HG03520 (cell line): ENCODE measurements around the gene EDEM1.
"Not testable (repeated sequence)": the region's sequence is repeated elsewhere in the genome, so short reads cannot be mapped to it uniquely, and the experiment has no call there.

Source experiments
- ATAC-seq: cut with Tn5 transposase; IDR thresholded peaks from one replicate; pipeline ENCODE4 v1.9.1; 2021; ENCODE audit warnings: mild to moderate bottlenecking, moderate library complexity; ENCODE audit not compliant: unreplicated experiment

EDEM1 gene

DNA sequence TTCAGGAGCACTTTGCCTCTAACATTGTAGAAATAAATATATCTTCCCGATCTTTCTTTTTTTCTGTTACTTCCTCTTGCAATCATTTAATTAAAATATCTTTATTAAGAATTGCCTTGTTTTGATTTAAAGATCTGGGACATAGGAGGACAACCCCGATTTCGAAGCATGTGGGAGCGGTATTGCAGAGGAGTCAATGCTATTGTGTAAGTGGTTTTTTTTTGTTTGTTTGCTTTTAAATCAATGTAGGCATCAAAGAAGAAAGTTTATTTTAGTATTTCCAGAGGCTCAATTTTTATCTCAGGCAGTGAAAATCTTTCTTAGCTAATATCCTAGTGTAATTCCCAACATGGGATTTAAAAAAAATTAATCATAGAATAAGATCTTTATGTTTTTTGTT lies 15.5 kb upstream of the EDEM1 start:
- no peak for ATAC-seq

DNA sequence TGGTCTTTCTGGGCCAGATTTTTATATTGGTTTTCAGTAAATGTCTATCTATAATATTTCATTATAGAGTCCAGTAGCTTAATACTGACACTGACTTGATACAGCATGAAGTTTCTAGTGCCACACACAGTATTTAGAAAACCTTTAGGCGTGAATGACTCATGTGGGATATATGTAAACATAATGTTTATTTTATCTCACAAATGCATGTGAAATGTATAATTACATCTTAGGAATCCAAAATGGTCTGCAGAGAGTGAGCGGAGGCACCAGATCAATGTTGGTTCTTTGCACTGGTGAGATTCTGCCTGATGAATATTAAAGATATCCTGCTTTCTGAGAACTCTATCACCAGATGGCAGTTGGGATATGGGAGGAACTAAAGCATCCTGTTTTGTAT lies 8.5 kb upstream of the EDEM1 start:
- ATAC-seq: not testable (repeated sequence)

DNA sequence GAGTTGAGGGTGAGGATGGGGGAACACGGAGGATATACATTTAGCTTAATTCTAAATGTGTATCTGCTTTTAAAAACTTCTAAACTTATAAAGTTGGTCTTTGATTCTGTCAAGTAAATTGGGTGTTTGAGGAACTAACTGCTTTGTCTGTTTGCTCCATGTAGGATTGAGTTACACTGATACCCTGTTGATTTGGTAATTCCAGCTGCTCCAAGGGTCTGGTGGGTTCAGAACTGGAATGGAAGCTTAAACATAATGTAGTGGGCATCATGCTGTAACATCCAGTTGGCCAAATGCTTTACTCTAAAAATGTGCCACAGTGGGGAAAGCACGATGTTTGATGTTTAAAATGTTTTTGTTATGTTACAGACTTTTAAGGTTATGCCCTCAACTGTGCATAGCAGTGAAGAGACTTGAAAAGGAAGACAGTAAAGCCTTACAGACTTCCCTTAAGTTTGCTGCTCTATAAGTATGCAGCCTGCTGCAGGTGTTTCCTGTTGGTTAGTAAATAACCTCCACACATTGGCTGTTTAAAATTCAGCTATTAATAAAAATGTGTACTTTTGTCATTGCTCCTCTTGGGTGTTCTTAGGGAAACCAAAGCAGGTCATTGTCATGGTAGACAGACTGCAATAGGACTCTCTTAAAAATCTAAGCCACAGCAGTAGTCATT lies 5.9 kb upstream of the EDEM1 start:
- peak; percentile 62 for ATAC-seq

DNA sequence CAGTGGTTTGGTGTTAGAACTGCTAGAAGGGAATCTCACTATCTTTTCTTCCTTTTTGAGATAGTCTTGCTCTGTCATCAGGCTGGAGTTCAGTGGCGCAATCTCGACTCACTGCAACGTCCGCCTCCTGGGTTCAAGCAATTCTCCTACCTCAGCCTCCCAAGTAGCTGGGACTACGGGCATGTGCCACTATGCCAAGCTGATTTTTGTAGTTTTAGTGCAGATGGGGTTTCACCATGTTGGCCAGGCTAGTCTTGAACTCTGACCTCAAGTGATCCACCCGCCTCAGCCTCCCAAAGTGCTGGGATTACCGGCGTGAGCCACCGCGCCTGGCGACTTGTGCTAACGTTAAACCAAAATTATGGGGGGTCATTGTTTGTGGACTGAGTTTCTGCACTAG lies 3.8 kb upstream of the EDEM1 start:
- not testable (repeated sequence) for ATAC-seq

DNA sequence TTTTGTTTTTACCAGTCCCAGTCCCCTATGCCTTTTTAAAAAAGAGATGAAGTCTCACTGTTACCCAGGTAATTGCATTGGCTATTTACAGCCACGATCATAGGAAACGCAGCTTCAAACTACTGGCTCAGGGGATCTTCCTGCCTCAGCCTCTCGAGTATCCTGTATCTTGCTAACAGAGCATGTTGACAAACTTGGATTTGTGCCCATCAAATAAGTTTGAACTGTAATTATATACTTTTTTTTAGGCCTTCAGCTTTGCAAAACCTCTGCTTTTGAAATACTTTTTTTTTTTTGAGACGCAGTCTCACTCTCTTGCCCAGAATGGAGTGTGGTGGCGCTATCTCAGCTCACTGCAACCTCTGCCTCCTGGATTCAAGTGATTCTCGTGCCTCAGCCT lies 3.0 kb upstream of the EDEM1 start:
- no peak for ATAC-seq

DNA sequence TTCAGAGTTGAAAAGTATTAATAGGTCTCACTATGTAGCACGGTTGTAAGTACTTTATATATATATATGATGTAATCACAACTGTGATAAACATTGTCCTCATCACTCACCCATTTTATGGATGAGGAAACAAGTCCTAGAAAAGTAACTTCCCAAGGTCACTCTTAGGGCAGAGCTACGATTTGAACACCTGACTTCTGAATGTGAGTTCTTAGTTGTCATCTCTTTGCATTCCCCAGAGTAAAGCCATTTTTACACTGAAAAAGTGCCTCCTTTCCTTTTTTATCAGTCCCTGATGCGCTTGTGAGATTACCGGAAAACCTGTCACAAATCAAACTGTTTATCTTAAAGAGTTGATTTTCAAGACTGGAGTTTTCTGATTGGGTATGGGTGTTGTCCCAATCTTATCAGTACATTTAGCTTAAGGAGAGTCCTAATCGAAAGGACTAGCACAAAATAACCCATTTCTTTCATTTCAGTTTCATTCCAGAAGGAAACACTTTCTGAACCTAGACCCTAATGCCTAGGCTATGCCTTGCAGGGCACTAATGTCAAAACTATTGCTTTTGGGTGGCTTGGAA lies 2.3 kb upstream of the EDEM1 start:
- no peak for ATAC-seq

DNA sequence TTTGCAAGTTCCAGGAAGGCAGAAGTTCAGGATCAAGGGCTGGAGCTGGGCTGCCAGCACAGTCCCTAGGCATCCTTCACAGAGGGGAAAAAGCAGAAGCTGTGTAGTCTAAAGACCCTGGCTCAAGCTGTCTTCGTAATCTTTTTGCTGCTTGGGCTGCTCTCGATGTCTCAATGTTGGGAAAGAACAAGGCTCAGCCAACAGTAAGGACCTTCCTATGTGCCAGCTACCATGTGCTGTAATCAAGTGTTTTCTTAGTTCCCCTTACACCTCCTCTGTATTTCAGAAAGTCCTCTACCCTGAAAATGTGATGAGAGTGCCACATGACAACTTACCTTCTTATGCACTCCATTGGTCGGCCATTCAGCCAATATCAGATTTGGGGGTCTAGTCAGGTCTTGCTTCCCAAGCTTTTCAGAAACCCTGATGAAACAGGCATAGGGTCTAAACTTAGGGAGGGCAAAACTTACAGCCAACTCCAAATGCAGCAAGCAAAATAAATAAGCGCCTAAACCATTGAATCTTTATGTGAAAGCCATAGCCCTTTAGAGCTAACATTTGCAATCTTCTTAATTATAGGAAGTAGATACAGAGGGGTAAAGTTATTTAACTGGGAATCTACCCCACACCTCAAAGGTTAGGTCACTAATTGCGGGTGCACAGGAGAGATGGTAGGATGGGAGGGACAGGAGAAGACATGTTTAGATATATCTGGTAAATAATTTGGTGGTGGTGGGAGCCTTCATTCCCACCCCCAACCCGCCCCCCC lies 1.2 kb upstream of the EDEM1 start:
- ATAC-seq: peak; percentile 10

DNA sequence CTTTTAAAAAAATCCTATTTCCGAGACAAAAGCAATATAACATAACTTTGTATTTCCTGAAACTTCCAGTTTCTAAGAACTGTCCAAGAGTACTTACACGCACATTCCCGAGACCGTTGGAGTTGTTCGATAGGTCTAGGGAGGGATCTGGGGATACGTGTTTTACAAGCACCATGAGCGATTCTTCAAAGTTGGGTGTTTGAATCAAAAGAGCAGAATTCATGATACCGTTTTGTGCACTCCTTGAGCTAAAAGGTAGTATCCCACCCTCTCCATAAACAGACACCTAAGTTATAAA lies 700 bp upstream of the EDEM1 start:
- ATAC-seq: no peak

DNA sequence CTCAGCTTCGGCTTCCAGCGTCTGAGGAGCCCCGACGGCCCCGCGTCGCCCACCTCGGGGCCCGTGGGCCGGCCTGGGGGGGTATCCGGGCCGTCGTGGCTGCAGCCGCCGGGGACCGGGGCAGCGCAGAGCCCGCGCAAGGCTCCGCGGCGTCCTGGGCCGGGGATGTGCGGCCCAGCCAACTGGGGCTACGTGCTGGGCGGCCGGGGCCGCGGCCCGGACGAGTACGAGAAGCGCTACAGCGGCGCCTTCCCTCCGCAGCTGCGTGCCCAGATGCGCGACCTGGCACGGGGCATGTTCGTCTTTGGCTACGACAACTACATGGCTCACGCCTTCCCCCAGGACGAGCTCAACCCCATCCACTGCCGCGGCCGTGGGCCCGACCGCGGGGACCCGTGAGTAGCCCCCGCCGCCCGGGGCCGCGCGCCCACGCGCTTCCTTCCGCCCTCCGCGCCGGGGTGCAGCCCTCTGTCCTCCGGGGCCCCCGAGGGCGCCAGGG lies 462 bp downstream of the EDEM1 start:
- ATAC-seq: peak; percentile 12

DNA sequence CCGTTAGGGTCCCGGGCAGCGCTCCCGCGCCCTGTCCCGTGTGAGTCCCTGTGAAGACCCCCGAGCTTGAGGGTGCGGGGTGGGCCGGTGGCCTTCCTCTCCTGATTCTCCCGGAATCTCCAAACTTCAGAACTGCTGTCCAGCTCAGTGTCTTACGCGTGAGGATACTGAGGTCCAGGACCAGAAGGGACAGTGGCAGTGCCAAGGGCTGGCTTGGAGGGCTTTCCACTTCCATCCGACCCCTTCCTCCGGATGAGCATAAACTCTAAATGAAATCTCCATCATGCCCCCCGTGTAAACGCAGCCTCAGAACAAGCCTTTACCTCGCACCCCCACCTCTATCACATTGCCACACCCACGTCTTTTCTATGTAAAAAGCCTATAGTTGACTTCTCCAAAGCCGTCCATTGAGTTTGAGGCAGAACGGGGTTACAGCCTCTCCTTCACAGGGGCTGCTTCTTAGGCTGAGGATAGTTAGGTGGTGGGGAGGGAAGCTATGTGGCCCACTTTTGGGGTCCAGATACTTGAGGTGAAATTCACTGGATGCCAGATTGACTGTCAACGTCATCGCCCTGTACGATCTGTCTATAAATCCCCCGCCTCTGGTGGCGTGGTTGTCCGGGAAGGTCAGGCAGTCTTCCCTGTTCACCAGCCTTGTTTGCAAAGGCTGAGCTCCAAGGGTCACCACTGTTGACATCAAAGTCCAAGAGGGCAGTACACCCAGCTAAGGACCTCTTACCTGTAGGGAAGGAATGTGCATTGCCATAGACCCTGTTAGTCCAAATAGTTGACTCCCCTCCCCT lies 1.1 kb downstream of the EDEM1 start:
- no peak for ATAC-seq

DNA sequence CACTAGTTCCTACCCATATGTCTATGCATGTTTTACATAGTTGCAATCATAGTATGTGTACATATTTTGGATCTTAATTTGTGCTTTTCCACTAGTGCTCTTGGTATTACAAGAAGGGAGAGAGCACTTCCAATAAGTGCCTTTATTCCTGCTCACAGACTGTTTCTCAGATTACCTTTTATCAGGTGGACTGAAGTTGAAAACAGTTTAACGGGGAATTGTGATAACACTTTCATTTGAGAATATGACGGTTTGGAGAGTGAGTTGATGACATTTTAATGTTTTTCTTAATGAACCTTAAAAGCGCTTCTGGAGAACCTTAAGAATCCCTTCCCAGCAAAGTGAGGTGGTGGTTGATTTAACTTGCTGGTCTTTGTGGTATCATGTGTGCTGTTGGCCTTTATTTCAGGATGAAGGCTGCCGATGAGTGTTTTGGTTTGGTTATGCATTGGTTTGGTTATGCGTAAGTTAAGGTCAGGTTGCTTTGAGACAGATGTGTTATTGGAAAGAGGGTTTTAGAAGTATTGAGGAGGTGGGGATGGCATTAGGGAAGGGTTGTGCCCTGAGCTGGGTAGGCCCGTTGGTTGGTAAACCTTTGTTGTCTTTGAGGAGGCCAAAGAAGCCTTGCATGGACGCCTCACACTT lies 2.8 kb downstream of the EDEM1 start:
- ATAC-seq: no peak

DNA sequence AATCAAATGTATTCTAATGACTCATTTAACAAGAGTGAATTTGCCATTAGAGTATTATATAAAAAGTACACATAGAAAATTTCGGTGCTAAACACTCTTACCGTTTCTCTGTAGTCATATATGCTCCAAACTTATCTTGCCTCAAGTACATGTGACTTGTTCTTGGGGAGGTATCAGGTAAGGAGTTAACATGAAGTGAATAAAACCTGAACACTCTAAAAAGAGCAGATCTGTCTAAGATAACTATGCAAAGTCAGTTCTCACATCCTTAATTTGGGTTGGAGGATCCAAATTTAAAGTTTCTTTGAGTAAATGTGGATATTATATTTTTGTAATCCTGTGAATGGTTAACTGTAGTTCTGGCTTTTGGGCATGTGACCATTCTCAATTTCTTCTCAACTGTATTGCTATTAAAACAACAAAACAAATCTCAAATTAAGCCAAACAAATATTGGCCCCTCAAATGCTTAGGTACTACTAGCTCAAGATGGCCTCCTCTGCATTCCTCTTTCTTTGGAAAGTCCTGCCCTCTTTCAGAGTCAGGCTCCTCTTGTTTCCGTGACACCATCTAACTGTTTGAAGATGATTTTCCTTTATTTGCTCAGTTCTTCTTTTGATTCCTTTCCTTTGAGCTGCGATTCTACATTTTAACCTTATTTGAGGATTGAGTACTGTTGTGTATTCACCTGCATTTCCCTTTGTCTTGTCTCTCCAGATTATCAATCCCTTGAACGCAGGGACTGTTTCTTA lies 4.2 kb downstream of the EDEM1 start:
- ATAC-seq: no peak

DNA sequence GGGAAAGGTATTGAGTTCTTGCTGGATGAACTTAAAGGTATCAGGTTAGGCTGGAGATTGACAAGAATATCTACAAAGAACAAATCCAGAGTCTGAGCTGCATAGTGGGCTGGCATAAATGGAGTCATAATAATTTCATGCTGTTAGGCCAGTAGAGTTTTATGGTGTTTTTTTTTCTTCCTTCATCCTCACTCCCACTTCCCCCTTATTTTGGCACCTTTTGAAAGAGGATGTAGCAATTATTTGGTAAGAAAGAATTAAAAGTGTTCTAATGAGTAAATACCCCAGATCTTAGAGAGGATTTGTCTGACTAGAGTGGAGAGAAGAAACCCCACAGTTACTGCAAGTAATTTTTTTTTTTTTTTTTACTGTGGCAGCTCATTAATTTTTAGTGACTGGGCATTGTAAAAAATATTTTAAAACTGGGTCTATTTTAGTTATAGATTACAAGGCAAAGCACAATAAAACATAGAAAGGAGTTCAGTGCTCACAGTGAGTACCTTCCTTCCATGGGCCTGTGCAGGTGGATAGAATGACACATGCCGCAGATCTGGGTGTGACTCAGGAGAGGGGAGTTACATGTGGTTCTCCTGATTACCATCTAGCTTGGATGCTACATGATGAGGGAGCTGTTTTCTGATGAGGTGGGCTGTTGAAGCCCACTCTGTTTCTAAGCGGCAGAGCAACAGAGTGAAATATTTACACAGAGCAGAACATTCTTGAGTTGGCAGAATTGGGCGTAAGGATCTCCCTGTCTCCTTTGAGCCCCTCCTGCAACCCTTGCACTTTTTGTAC lies 5.3 kb downstream of the EDEM1 start:
- ATAC-seq: no peak

DNA sequence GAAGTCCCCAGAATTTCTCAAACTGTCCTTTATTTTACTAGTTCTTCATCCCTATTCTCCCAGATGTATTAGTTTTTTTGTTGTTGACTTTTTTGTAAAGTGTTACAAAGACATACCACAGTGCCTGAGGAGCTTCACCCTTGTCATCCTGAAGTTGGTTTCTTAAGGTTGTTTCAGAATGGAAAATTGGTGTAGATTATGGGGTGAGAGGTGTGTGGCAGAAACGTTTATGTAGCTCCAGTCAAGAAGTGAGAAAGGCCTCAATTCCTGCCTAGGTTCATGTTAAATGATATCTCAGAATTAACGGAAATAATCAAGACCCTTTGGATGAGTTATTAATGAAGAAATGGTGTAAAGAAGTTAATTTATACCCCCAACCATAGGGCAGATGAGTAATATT lies 6.8 kb downstream of the EDEM1 start:
- ATAC-seq: no peak

DNA sequence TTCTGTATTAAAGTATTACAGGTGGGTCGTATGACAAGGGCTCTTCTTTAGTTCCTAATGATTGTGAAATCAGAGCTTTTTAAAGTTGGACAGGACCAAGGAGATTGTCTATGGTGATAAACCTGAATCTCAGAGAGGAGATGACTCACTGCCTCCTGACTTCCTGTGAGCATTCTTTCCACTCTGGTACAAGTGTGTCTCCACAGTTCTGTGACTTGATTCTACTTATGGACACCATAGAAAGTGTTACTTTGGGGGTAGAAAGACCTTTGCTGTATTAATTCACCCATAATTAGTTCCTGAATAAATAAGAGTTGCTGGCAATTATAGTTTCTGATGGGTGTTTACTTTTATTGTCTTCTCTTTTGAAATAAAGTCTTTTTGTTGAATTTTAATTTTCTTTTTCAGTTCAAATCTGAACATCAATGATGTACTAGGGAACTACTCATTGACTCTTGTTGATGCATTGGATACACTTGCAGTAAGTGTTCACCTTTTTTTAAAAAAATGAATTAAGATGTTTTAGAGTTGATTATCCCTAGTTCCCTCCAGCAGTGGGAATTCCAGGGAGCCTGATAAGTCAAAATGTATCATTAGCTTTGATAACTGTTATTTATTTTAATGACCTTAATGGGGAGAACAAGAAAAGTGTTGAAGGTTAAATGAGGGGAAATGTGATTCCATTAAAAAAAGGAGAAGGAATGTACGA lies 7.4 kb downstream of the EDEM1 start:
- ATAC-seq: peak; percentile 29

DNA sequence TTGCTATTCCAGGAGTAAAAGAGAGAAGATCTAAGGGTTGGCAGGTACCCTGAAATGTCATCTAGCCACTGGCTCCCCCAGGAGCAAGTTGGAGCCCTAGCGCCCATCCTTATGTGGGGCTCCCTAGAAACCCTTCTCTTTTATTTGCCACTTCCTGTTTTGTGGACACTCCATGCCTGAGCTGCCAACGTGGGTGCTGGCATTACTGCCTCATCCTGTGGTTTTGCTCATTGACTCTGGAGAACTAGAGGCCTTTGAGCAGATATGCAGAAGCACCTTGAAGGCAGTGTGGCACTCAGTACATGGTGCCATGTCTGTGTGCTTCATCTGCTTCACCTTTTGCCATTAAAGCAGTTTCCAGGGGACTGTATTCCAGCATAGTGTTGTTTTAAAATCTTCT lies 8.1 kb downstream of the EDEM1 start:
- ATAC-seq: no peak

DNA sequence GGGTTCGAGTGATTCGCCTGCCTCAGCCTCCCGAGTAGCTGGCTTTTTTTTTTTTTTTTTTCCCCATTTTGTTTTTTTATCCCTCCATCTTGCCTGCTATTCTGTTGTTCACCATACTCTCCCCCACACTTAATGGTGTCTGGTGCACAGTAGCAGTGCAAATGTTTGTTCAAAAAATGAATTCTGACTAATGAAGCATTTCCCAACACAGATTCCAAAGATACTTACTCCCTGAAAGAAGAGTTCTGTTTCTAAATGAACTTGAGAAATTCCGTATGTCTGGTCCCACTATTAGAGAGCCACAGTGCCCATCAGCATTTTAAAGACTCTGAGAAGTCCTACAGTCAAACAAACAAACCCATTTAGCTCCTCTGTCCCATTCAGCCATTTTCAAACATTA lies 9.5 kb downstream of the EDEM1 start:
- no peak for ATAC-seq

DNA sequence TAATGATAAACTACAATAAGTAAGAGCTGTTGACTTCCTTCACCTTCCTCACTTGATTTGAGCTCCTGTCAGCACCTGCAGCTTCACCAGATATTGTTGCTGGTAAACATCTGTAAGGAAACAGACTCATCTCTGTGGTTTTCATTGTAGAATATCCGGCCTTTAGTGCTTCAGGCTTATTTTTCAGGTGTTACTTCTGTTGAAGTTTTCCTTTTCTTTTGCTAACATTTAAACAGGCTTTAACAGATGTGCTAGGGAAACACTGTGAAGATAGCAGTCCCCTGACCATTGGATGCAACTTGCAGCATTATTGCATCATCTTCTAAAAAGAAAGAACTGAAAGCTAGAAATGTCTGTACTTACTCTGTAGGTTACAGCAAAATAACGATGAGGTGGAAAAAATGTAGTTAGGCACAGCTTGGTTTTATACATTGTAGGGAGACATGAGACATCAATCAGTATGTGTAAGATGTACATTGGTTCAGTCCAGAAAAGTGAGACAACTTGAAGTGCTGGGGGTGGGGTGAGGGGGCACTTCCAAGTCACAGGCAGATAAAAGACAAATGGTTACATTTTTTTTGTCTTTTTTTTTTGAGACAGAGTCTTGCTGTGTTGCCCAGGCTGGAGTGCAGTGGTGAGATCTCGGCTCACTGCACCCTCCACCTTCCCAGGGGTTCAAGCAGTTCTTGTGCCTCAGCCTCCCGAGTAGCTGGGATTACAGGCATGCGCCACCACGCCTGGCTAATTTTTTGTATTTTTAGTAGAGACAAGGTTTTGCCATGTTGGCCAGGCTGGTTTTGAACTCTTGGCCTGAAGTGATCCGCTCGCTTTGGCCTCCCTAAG lies 10.2 kb downstream of the EDEM1 start:
- ATAC-seq: peak; percentile 71
